NCI-H446 (cell line): ENCODE data around the gene TNFSF10.
"Not testable (repeated sequence)": the region's sequence is repeated elsewhere in the genome, so short reads cannot be mapped to it uniquely, and the experiment has no call there.

Experiments
- DNase-seq, 2 experiments: peaks; one replicate each; lab custom pipeline; 2025; lab: John Stamatoyannopoulos, UW

Gene TNFSF10

DNA sequence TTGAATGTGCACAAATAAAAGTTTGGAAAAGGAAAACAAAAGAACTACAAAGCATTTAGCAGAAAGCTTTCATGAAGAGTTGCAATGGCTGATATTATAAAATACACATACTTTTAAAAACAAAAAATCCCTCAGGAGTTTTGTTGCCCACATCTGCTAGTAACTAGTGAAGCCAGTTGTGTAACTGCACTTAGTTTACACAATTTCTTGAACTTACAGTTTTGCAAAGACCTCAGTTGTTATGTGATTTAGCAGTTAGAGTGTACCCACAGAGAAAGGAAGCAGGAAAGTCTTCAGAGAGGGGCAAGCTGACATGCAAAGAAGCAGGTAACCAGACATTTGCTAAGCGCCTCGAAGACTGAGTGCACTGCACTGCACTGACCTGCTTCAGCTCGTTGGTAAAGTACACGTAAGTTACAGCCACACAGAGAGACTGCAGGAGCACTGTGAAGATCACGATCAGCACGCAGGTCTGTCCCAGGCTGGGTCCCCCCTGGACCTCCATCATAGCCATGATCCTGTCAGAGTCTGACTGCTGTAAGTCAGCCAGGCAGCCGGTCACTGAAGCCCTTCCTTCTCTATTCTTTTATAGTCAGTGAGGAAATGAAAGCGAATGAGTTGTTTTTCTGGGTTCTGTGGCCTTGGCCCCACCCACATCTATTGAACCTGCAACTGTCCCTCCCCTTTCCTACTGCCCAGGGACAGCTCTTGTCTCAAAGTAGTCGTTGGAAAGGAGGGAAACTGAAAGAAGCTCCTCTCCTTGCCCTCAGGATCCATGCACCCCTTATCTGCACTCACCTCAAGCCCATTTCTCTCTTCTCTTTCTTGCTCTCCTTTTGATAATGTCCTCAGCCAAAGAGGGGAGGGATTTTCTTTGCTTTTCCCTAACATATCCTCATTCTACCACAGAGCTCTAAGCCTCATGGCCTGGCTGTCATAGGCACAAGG lies at the start of gene TNFSF10:
TSS of gene TNFSF10 (minus strand) at position 560 of the 948 bp plus-strand sequence. CDS start at position 514, 46 bp downstream.
- DNase-seq = no peak

GRCh38 chr3:172569128-172570008 lies 46.1 kb upstream of the TNFSF10 start:
- DNase-seq = no peak

GRCh38 chr3:172568701-172569100 lies 45.5 kb upstream of the TNFSF10 start:
- DNase-seq = no peak

GRCh38 chr3:172566785-172567184 lies 43.6 kb upstream of the TNFSF10 start:
- DNase-seq = not testable (repeated sequence)

- no peak for DNase-seq
Measured at GRCh38 chr3:172564499-172564898, 41.3 kb upstream of the TNFSF10 start.

DNA sequence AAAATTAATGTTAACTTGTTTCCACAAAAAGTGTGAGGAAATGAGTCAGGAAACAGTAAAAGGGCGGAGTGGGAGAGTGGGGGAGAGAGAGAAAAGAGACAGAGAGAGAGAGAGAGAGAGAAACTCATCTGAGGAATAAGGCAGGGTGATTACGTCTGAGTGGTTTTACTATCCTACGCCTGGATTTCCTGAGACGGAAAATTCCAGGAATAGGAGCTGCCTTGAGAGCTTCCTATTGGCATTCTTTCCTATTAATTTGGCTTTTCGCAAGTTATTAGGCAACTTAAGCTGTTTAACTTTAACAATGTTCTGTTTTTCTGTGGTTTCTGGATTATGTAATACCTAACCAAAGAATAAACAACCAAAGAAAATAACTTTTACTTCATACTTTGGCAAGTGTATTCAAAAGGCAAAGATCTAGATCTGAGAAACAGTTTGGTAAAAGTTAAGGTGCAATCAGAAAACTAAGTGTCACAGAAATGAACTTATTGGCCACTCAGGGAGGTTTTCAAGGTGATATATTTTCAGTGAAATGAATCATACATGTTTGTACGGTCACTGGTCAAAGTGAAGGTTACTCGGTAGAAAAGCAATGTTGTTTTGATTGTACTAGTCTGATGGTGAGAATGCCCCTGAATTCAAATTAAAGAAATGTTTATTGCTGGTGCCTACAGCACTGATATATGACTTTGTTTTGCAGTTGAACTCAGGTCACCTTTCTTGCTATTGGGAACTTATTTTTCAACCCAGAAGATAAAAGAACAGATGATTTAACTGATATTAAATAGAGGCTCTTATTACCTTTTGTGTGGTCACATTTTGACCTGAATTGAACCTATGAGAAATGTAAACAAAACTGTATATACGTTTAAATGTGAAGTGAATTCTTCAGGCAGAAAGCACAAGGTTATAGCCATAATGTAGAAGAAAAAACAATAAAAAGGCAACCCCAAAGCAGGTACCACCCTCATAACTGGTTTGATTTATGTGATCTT lies 39.9 kb upstream of the TNFSF10 start:
- no peak for DNase-seq

DNA sequence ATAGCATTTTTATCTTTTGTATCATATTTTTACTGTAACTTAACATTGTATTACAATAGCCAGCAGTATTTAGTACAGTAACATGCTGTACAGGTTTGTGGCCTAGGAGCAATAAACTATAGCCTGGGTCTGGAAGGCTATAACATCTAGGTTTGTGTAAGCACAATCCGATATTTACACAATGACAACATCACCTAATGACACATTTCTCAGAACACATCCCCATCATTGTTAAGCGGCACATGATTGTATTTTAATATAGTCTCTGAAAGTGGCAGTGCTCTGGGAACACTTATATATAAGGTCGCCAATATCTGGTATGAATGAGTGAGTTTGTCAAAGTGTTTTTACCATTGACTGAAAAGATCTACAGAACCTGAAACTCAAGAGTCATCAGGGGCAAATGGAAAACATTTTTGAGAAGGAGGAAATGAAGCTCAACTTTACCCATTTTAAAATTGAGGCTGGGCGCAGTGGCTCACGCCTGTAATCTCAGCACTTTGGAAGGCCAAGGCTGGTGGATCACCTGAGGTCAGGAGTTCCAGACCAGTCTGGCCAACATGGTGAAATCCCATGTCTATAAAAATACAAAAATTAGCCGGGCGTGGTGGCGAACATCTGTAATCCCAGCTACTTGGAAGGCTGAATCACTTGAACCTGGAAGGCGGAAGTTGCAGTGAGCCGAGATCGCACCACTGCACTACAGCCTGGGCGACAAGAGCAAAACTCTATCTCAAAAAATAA lies 38.8 kb upstream of the TNFSF10 start:
- DNase-seq = no peak

DNA sequence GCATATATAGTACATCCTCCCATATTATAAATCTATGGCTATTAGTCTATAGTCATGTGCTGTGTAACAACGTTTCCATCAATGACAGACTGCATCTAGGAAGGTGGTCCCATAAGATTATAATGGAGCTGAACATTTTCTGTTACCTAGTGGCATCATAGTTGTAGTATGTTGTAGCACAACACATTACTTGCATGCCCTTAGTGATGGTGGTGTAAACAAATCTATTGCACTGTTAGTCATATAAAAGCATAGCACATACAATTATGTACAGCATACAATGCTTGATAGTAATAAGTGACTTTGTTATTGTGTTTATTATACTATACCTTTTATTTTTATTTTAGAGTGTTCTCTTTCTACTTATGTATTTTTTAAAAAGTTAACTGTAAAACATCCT lies 37.4 kb upstream of the TNFSF10 start:
- DNase-seq = no peak

- no peak for DNase-seq
Measured at GRCh38 chr3:172560026-172560425, 36.8 kb upstream of the TNFSF10 start.

- DNase-seq = no peak
Measured at GRCh38 chr3:172559020-172559419, 35.8 kb upstream of the TNFSF10 start.

DNA sequence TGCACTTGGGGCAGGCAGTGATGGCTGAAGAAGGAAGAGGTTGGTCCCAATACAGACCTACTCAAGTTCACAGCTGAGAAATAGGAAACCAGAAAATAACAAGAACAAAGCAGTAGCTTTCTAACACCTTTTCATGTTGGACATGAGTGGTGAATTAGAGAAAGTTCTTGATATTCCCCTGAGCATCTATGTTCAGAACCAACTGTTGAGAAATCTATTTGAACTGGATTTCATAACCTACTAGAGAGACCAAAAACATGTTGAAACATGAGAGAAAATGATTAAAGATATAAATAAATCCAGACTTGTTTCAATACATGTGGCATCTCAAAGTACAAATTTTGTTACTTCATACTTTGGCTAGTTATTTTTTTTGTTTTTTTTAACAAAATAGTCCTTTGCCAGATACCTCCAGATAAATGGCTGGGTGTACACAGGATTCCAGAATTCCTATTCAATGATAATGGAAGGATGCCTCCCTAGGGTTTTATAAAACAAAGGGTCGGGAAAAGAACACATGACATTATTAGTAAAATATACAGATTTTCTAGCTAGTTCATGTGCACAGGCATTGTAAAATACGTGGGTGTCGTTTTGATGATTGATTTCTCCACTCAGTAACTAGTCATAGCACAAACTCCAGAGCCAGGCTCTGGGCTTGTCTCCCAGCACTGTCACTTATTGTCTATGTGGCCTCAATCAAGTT lies 34.4 kb upstream of the TNFSF10 start:
- DNase-seq = no peak

- DNase-seq = no peak
Measured at GRCh38 chr3:172553526-172554252, 30.5 kb upstream of the TNFSF10 start.

GRCh38 chr3:172552607-172553006 lies 29.4 kb upstream of the TNFSF10 start:
- DNase-seq = no peak

GRCh38 chr3:172551874-172552273 lies 28.6 kb upstream of the TNFSF10 start:
- DNase-seq = no peak

DNA sequence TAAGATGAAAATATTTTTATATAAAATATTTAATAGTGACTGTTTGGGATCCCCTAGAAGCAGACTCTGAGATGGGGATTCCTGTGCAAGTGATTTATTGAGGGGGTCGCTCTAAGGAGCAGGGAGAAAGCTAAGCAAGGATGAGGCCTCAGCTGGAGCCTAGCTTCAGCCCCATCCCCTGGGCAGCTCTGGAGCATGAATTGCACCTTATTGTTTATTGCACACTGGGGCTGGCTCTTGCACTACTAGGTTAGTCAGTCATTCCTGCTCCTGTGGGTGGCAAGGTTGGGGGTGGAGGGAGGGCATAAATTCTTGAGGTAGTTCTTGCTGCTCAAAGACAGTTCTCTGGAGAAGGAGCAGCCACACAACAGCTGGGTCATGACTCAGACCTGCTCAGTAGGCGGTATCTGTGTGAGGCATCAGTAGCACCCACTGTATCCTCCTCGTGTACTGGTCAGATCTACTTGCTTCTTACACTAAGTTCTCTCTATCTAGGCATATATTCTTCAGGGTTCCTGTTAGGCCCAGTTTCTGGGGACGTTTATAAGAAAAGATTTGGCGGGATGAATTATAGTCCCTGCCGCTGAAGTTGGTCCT lies 27.2 kb upstream of the TNFSF10 start:
- DNase-seq = no peak

GRCh38 chr3:172549144-172549543 lies 25.9 kb upstream of the TNFSF10 start:
- no peak for DNase-seq

DNA sequence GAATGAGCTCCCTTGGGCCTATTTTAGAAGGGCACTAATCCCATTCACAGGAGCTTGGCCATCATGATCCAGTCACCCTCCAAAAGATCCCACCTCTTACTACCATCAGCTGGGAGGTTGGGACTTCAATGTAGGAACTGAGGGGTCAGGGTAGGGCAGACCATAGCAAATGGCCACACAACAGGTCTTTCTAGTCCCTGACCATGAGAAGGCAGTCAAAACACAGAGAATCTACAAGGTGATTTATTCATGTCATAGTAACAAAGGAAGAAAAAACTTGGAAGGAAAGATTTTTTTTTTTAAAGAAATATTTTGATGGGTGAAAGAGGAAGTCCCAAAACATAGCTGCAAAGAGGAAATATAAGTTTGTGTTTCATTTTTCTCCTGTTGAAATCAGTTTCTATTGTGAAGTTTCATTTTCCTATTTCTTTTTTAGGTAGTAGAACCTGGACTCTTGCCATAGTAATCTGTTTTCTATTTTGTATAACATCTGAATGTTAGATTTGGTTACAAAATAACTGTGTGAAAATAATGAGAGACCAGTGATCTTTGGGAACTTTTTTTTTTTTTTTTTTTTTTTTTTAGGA lies 23.5 kb upstream of the TNFSF10 start:
- DNase-seq = no peak

DNA sequence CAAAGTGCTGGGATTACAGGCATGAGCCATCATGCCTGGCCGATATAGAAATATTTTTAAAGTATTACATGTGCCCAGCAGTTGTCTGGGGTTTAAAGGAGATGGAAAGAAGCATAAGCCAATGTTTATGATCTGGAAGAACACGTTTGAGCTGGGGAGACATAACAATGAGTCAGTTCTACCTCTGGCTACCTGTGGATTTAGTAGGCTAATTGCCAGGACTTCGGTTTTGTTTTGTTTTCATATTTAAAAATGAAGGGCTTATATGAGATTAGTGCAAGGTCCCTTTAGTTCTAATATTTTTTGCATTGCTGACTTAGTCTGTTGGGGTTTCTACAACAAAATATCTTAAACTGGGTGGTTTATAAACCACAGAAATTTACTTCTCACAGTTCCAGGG lies 22.9 kb upstream of the TNFSF10 start:
- DNase-seq = no peak

DNA sequence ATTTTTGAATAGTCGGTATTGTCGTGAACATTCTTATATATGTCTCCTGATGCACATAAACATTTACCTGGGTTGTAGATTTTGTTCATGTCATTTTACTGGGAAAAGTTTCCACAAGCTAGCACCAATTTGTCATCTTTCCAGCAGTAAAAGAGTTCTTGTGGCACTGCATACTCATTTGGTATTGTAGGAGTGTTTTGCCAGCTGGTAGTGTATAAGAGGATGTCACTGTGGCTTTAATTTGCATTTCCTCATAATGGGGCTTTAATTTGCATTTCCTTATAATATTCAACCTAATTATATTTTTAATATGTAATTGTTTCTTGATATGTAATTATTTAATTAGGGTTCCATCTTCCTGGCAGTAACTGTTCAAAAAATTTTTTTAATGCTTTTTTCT lies 21.2 kb upstream of the TNFSF10 start:
- no peak for DNase-seq
